H1 (cell line): ENCODE data around the gene GRID2. TPM values are rescaled to one million over a fixed set of nuclear protein-coding genes. Genes with fewer than 3 reads are reported as not detected.

Experiments
- EZH2 ChIP-seq: fragments of 200-600 bp; sonication (generic); IDR thresholded peaks from 2 replicates; pipeline ENCODE4 v1.7.1; 2012; ENCODE audit warnings: low read depth, mild to moderate bottlenecking, moderate library complexity, low read length, inconsistent platforms; ENCODE audit not compliant: severe bottlenecking
- JUND ChIP-seq: IDR thresholded peaks from 2 replicates; pipeline ENCODE4 v1.6.1; 2011; ENCODE audit warnings: mild to moderate bottlenecking, improper control_type of control experiment, low read length
- KDM1A ChIP-seq: fragments of 200-600, 300-600 bp; sonication (generic); IDR thresholded peaks from 2 replicates; pipeline ENCODE4 v1.7.1; 2016; ENCODE audit warnings: mild to moderate bottlenecking, low read length, borderline replicate concordance
- RNF2 ChIP-seq: fragments of 200-900, 300-1000 bp; sonication (generic); IDR thresholded peaks from 2 replicates; pipeline ENCODE4 v1.7.1; 2016; ENCODE audit warnings: borderline replicate concordance, low read depth, mild to moderate bottlenecking, antibody characterized with exemption, low read length; ENCODE audit not compliant: poor library complexity, severe bottlenecking; ENCODE audit errors: missing control alignments
- RXRA ChIP-seq: IDR thresholded peaks from 2 replicates; pipeline ENCODE4 v1.6.1; 2011; ENCODE audit warnings: low read depth, mild to moderate bottlenecking, low read length, moderate library complexity; ENCODE audit not compliant: insufficient read depth
- SP1 ChIP-seq: IDR thresholded peaks from 2 replicates; pipeline ENCODE4 v1.6.1; 2011; ENCODE audit warnings: low read depth, low read length
- SRF ChIP-seq: IDR thresholded peaks from 2 replicates; pipeline ENCODE4 v1.6.1; 2011; ENCODE audit warnings: mild to moderate bottlenecking, low read depth, low read length, moderate library complexity
- polyA plus RNA-seq, 7 experiments: library from polyadenylated mRNA; depleted of rRNA in 3 of 7; stranded (reverse) in 5 of 7; unstranded in 2 of 7; fragments of >200 nt in 5 of 7; fragments of 200-250 nt in 2 of 7; gene quantifications; 1 replicate in 5 of 7; 2 replicates in 1 of 7; 4 replicates in 1 of 7; pipeline versions ENCODE4 v1.2.1 to v1.2.3, GENCODE V29; 2011 to 2013; ENCODE audit warnings: missing spikeins in 2 of 7, mixed read lengths in 2 of 7
- total RNA-seq: library from RNA; stranded (reverse); fragmentation: NEBNext Ultra II Directional; extraction: Animal tissue kit (Norgen Biotek cat#: 25700); gene quantifications from 2 replicates; pipeline ENCODE4 v1.2.1, GENCODE V29; 2021
- TF ChIP-seq, protein P1 (sequence below): fragments of 300-600 bp; sonication (generic); IDR thresholded peaks from 2 replicates; pipeline ENCODE4 v1.7.1; 2012; ENCODE audit warnings: low read length, moderate library complexity, mild to moderate bottlenecking, inconsistent platforms; ENCODE audit not compliant: insufficient replicate concordance
- TF ChIP-seq, protein P2 (sequence below): IDR thresholded peaks from 2 replicates; pipeline ENCODE4 v1.6.1; 2011; ENCODE audit warnings: low read depth, mild to moderate bottlenecking, low read length; ENCODE audit not compliant: insufficient read depth

The GRID2 gene
- total and polyA plus RNA-seq, 2 of the 8 experiments (the other 6 are each of a cell fraction or from before 2014, with no cell fraction given): 31.1 to 81.9 TPM

DNA sequence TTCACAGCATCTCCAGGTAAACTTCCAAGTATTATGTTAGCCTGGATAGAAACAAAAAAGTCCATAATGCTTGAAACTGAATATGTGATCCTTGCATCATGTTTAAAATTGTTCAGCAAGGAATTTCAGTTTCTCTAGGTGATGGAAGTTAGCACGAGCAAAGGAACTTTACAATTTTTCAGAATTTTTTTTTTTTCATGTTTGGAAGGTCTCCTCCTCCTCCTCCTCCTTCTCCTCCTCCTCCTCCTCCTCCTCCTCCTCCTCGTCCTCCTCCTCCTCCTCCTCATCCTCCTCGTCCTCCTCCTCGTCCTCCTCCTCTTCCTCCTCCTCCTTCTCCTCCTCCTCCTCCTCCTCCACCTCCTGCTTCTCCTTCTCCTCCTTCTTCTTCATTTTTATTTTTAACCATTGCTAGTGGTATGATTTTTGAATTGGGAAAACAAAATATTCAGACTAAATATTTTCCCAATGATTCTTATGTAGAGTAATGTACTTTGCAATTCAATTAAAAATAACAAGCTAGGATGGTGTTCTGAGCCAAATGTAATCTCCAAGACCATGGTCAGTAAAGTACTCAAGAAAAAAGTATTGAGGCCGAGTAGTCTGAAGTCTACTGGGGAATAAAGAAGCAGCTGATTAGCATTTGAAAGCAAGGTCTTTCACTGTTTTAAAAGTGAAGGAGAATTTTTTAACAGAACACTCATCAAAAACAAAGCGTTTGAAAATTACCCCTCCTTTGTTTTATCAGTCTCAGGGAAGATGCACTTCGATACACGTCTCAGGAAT is 1103.9 kb downstream of the GRID2 start (continued):
- TF ChIP-seq, protein P1, sequence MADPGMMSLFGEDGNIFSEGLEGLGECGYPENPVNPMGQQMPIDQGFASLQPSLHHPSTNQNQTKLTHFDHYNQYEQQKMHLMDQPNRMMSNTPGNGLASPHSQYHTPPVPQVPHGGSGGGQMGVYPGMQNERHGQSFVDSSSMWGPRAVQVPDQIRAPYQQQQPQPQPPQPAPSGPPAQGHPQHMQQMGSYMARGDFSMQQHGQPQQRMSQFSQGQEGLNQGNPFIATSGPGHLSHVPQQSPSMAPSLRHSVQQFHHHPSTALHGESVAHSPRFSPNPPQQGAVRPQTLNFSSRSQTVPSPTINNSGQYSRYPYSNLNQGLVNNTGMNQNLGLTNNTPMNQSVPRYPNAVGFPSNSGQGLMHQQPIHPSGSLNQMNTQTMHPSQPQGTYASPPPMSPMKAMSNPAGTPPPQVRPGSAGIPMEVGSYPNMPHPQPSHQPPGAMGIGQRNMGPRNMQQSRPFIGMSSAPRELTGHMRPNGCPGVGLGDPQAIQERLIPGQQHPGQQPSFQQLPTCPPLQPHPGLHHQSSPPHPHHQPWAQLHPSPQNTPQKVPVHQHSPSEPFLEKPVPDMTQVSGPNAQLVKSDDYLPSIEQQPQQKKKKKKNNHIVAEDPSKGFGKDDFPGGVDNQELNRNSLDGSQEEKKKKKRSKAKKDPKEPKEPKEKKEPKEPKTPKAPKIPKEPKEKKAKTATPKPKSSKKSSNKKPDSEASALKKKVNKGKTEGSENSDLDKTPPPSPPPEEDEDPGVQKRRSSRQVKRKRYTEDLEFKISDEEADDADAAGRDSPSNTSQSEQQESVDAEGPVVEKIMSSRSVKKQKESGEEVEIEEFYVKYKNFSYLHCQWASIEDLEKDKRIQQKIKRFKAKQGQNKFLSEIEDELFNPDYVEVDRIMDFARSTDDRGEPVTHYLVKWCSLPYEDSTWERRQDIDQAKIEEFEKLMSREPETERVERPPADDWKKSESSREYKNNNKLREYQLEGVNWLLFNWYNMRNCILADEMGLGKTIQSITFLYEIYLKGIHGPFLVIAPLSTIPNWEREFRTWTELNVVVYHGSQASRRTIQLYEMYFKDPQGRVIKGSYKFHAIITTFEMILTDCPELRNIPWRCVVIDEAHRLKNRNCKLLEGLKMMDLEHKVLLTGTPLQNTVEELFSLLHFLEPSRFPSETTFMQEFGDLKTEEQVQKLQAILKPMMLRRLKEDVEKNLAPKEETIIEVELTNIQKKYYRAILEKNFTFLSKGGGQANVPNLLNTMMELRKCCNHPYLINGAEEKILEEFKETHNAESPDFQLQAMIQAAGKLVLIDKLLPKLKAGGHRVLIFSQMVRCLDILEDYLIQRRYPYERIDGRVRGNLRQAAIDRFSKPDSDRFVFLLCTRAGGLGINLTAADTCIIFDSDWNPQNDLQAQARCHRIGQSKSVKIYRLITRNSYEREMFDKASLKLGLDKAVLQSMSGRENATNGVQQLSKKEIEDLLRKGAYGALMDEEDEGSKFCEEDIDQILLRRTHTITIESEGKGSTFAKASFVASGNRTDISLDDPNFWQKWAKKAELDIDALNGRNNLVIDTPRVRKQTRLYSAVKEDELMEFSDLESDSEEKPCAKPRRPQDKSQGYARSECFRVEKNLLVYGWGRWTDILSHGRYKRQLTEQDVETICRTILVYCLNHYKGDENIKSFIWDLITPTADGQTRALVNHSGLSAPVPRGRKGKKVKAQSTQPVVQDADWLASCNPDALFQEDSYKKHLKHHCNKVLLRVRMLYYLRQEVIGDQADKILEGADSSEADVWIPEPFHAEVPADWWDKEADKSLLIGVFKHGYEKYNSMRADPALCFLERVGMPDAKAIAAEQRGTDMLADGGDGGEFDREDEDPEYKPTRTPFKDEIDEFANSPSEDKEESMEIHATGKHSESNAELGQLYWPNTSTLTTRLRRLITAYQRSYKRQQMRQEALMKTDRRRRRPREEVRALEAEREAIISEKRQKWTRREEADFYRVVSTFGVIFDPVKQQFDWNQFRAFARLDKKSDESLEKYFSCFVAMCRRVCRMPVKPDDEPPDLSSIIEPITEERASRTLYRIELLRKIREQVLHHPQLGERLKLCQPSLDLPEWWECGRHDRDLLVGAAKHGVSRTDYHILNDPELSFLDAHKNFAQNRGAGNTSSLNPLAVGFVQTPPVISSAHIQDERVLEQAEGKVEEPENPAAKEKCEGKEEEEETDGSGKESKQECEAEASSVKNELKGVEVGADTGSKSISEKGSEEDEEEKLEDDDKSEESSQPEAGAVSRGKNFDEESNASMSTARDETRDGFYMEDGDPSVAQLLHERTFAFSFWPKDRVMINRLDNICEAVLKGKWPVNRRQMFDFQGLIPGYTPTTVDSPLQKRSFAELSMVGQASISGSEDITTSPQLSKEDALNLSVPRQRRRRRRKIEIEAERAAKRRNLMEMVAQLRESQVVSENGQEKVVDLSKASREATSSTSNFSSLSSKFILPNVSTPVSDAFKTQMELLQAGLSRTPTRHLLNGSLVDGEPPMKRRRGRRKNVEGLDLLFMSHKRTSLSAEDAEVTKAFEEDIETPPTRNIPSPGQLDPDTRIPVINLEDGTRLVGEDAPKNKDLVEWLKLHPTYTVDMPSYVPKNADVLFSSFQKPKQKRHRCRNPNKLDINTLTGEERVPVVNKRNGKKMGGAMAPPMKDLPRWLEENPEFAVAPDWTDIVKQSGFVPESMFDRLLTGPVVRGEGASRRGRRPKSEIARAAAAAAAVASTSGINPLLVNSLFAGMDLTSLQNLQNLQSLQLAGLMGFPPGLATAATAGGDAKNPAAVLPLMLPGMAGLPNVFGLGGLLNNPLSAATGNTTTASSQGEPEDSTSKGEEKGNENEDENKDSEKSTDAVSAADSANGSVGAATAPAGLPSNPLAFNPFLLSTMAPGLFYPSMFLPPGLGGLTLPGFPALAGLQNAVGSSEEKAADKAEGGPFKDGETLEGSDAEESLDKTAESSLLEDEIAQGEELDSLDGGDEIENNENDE: no peak
- TF ChIP-seq RNF2: no peak
- no peak for TF ChIP-seq SRF
- TF ChIP-seq RXRA: no peak
- TF ChIP-seq KDM1A: no peak
- TF ChIP-seq JUND: no peak
- TF ChIP-seq SP1: no peak
- TF ChIP-seq, protein P2, sequence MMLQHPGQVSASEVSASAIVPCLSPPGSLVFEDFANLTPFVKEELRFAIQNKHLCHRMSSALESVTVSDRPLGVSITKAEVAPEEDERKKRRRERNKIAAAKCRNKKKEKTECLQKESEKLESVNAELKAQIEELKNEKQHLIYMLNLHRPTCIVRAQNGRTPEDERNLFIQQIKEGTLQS: no peak
- TF ChIP-seq EZH2: no peak
